RWPE2 (cell line): ENCODE data around the gene TSTD1.

Experiments used
- ATAC-seq: fragments of 200-7000 bp; cut with Tn5 transposase; 3 replicates; pipeline ENCODE4 v1.9.1; 2021; ENCODE audit warnings: low read depth
- DNase-seq: peaks from one replicate; pipeline ENCODE4 v3.0.0-alpha.2; 2020; ENCODE audit warnings: low spot score
- H3K27ac ChIP-seq: fragments of 450-650 bp; 2 replicates; pipeline ENCODE4 v1.5.1; 2017; ENCODE audit warnings: mild to moderate bottlenecking; ENCODE audit not compliant: poor library complexity, severe bottlenecking
- H3K27me3 ChIP-seq: fragments of 250-450 bp; sonication (Bioruptor Pico); 2 replicates; pipeline ENCODE4 v1.5.1; 2021; ENCODE audit warnings: mild to moderate bottlenecking, moderate library complexity; ENCODE audit not compliant: insufficient read depth, poor library complexity, severe bottlenecking
- H3K36me3 ChIP-seq: fragments of 250-450 bp; sonication (Bioruptor Pico); 2 replicates; pipeline ENCODE4 v1.5.1; 2020; ENCODE audit warnings: low read depth, mild to moderate bottlenecking, moderate library complexity
- H3K4me1 ChIP-seq: fragments of 250-450 bp; sonication (Bioruptor Pico); 2 replicates; pipeline ENCODE4 v1.5.1; 2021; ENCODE audit warnings: mild to moderate bottlenecking, moderate library complexity; ENCODE audit not compliant: insufficient read depth, poor library complexity, severe bottlenecking
- H3K4me3 ChIP-seq: fragments of 250-450 bp; sonication (Bioruptor Pico); 2 replicates; pipeline ENCODE4 v1.5.1; 2021; ENCODE audit warnings: mild to moderate bottlenecking, moderate library complexity; ENCODE audit not compliant: severe bottlenecking
- H3K9me3 ChIP-seq: fragments of 250-450 bp; sonication (Bioruptor Pico); 2 replicates; pipeline ENCODE4 v1.5.1; 2021; ENCODE audit warnings: mild to moderate bottlenecking, moderate library complexity; ENCODE audit not compliant: severe bottlenecking
- CTCF ChIP-seq: fragments of 450-650 bp; IDR thresholded peaks from one replicate; pipeline ENCODE4 v1.5.1; 2017; ENCODE audit warnings: mild to moderate bottlenecking, moderate library complexity; ENCODE audit not compliant: poor library complexity, severe bottlenecking

Gene TSTD1

GRCh38 chr1:161051219-161051618, 12.5 kb upstream of the TSTD1 start:
- H3K36me3 ChIP-seq = no peaks in the 10 kb centered on the region
- TF ChIP-seq CTCF = no peak
- H3K4me1 ChIP-seq = peaks cover 4% of the 10 kb centered on the region
- ATAC-seq (no peak), DNase-seq (no peak)
- no peaks in the 10 kb centered on the region for H3K9me3 ChIP-seq
- no peak overlapping the region for H3K4me3 ChIP-seq
- H3K27ac ChIP-seq = no peak overlapping the region
- no peaks in the 10 kb centered on the region for H3K27me3 ChIP-seq

- no peaks in the 10 kb centered on the region for H3K36me3 ChIP-seq
- no peak overlapping the region for H3K27ac ChIP-seq
Measured at GRCh38 chr1:161048949-161049722, 10.4 kb upstream of the TSTD1 start.

GRCh38 chr1:161047436-161048420, 9.0 kb upstream of the TSTD1 start:
- Histone ChIP-seq H3K27ac (no peak overlapping the region), H3K4me3 (no peak overlapping the region), H3K27me3 (no peaks in the 10 kb centered on the region), H3K4me1 (peaks cover 7% of the 10 kb centered on the region), H3K36me3 (peaks cover 6% of the 10 kb centered on the region), H3K9me3 (no peaks in the 10 kb centered on the region)
- DNase-seq (no peak), ATAC-seq (no peak)
- TF ChIP-seq CTCF = no peak

More at GRCh38 chr1:161048949-161049722, 10.4 kb upstream of the TSTD1 start:
- no peak overlapping the region for H3K4me3 ChIP-seq
- H3K4me1 ChIP-seq = peaks cover 7% of the 10 kb centered on the region
- no peak for DNase-seq
- no peaks in the 10 kb centered on the region for H3K27me3 ChIP-seq
- no peak for ATAC-seq
- TF ChIP-seq CTCF = no peak
- no peaks in the 10 kb centered on the region for H3K9me3 ChIP-seq

GRCh38 chr1:161046605-161047228, 8.0 kb upstream of the TSTD1 start:
- peaks cover 15% of the 10 kb centered on the region for H3K36me3 ChIP-seq

More at GRCh38 chr1:161046605-161047228, 8.0 kb upstream of the TSTD1 start:
- no peak for TF ChIP-seq CTCF
- Histone ChIP-seq H3K27me3 (no peaks in the 10 kb centered on the region), H3K4me1 (peaks cover 7% of the 10 kb centered on the region), H3K4me3 (peak overlapping the region; percentile 62), H3K27ac (peak overlapping the region; percentile 74), H3K9me3 (no peaks in the 10 kb centered on the region)
- ATAC-seq = no peak
- no peak for DNase-seq
